Measurements from ENCODE around the gene ITGA7. TPM values are rescaled to one million over a fixed set of nuclear protein-coding genes. Genes with fewer than 3 reads are reported as not detected.

The ITGA7 gene
- total RNA-seq, 1 experiment from 2014 or later, result 96.2 TPM

GRCh38 chr12:55724226-55724939 is 16.7 kb upstream of the ITGA7 start:
- no peaks in the 10 kb centered on the region for H3K9me3 Mint-ChIP-seq
- peak; percentile 18 for ATAC-seq
- H3K27me3 Mint-ChIP-seq (ENCODE audit: low read depth), result no peaks in the 10 kb centered on the region
- H3K4me3 Mint-ChIP-seq, result no peak overlapping the region
- ChIA-PET POLR2A (interaction anchor here (0.5 kb wide), 1 partner anchor 21 kb away, joined by 3 read pairs; no protein-coding TSS in a partner anchor), CTCF (interaction anchor here (0.5 to 10.8 kb wide), 15 partner anchors 9 to 304 kb away, joined by 3 to 160 read pairs (median 4); partner anchors contain the start of genes BLOC1S1, ITGA7, ORMDL2 and RAB5B)
- DNase-seq (ENCODE audit: low spot score), result peak; percentile 76
- peaks cover 20% of the 10 kb centered on the region for H3K36me3 Mint-ChIP-seq
- H3K27ac Mint-ChIP-seq, result no peak overlapping the region
- H3K4me1 Mint-ChIP-seq, result peaks cover 16% of the 10 kb centered on the region
- no peak for TF ChIP-seq TEAD1 (CRISPR knock-in tag; IDR thresholded peaks at IDR 0.05)
- no peak for TF ChIP-seq HMGXB4 (CRISPR knock-in tag; IDR thresholded peaks at IDR 0.05)
- no peak for TF ChIP-seq ZNF423 (CRISPR knock-in tag; IDR thresholded peaks at IDR 0.05)
- TF ChIP-seq SMAD3 (CRISPR knock-in tag; IDR thresholded peaks at IDR 0.05; ENCODE audit: borderline replicate concordance), result no peak
- no peak for TF ChIP-seq FOXJ3 (CRISPR knock-in tag; IDR thresholded peaks at IDR 0.05; ENCODE audit: borderline replicate concordance)
- no peak for TF ChIP-seq TP53 (CRISPR knock-in tag; IDR thresholded peaks at IDR 0.05)
- no peak for TF ChIP-seq TCF7 (CRISPR knock-in tag; IDR thresholded peaks at IDR 0.05; ENCODE audit: low read depth)
- no peak for TF ChIP-seq SMAD4 (CRISPR knock-in tag; IDR thresholded peaks at IDR 0.05)
- no peak for TF ChIP-seq ZBTB43 (CRISPR knock-in tag; IDR thresholded peaks at IDR 0.05)
- no peak for TF ChIP-seq ATF1 (CRISPR knock-in tag; IDR thresholded peaks at IDR 0.05)
- no peak for TF ChIP-seq ZNF416 (CRISPR knock-in tag; IDR thresholded peaks at IDR 0.05)
- TF ChIP-seq CBFB (CRISPR knock-in tag; IDR thresholded peaks at IDR 0.05; ENCODE audit: low read depth), result no peak
- TF ChIP-seq PREB (CRISPR knock-in tag; IDR thresholded peaks at IDR 0.05; ENCODE audit: borderline replicate concordance), result no peak
- TF ChIP-seq ATF6 (CRISPR knock-in tag; IDR thresholded peaks at IDR 0.05), result no peak
- no peak for TF ChIP-seq ZNF512 (CRISPR knock-in tag; IDR thresholded peaks at IDR 0.05; ENCODE audit: borderline replicate concordance)

GRCh38 chr12:55723516-55724225 is 16.0 kb upstream of the ITGA7 start:
- H3K4me1 Mint-ChIP-seq, result peaks cover 22% of the 10 kb centered on the region
- H3K4me3 Mint-ChIP-seq, result no peak overlapping the region
- DNase-seq (ENCODE audit: low spot score), result no peak
- H3K27me3 Mint-ChIP-seq (ENCODE audit: low read depth), result no peaks in the 10 kb centered on the region
- ChIA-PET POLR2A (no interaction called here), CTCF (interaction anchor here (1.6 to 10.8 kb wide), 4 partner anchors 14 to 68 kb away, joined by 8 to 160 read pairs (median 76); partner anchors contain the start of gene ITGA7)
- no peak for ATAC-seq
- H3K9me3 Mint-ChIP-seq, result no peaks in the 10 kb centered on the region
- H3K36me3 Mint-ChIP-seq, result peaks cover 20% of the 10 kb centered on the region
- H3K27ac Mint-ChIP-seq, result peak overlapping the region; percentile 38; the same call in 1 of the 2 replicates
- TF ChIP-seq ZNF532 (CRISPR knock-in tag; IDR thresholded peaks at IDR 0.05; ENCODE audit: borderline replicate concordance) (no peak), ZSCAN18 (CRISPR knock-in tag; IDR thresholded peaks at IDR 0.05) (no peak), JUN (CRISPR knock-in tag; IDR thresholded peaks at IDR 0.05) (no peak), CREB1 (CRISPR knock-in tag; IDR thresholded peaks at IDR 0.05) (no peak), ZNF671 (CRISPR knock-in tag; IDR thresholded peaks at IDR 0.05) (no peak), ZNF423 (CRISPR knock-in tag; IDR thresholded peaks at IDR 0.05) (no peak)
